Erythroblast (primary cell): Measurements from ENCODE around the gene VAPA.

Source experiments
- GATA1 ChIP-seq: IDR thresholded peaks from 2 replicates; pipeline ENCODE4 v1.6.1; 2011; ENCODE audit warnings: low read depth, mild to moderate bottlenecking, control low read depth, low read length, moderate library complexity
- POLR2A ChIP-seq: IDR thresholded peaks from 2 replicates; pipeline ENCODE4 v1.6.1; 2011; ENCODE audit warnings: mild to moderate bottlenecking, low read length

DNA sequence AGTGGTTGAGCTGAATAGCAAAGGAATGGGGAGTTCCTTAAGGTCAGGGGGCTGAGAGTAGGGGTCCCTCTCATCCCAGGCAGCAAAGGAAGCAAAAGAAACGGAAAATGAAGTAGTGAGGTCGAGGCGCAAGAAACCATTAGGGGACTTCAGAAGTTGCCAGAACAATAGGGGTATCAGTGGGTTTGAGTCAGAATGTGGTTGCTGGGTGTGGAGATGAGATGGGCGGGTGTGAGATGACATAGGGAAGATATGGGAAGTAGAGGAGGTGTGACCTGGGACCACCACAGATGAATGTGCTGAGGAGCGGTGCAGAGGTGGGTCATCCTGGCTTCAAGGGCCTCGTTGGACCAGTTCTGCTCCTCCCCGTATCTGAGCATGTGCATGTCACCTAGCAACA lies 13.1 kb upstream of the VAPA start:
- TF ChIP-seq POLR2A, result no peak
- TF ChIP-seq GATA1, result no peak
